Keratinocyte (primary cell): ENCODE data around the gene WNK2. TPM values are rescaled to one million over a fixed set of nuclear protein-coding genes. Genes with fewer than 3 reads are reported as not detected.

Source experiments
- DNase-seq: peaks from one replicate; pipeline ENCODE4 v3.0.0-alpha.2; 2011; ENCODE audit warnings: low read depth, missing footprints, low spot score
- FAIRE-seq: peaks from 2 replicates; lab custom pipeline; 2011; peaks lifted over from hg19 to GRCh38; lab: Jason Lieb, UNC
- H2AFZ ChIP-seq: 2 replicates; pipeline ENCODE4 v1.6.0; 2012; ENCODE audit warnings: low read length, control low read depth, inconsistent platforms; ENCODE audit not compliant: control insufficient read depth
- H3K27ac ChIP-seq: 2 replicates; pipeline ENCODE4 v1.5.1; 2011; ENCODE audit warnings: low read length; ENCODE audit not compliant: control insufficient read depth, insufficient read depth
- H3K27me3 ChIP-seq: 3 replicates; pipeline ENCODE4 v1.6.0; 2011; ENCODE audit warnings: low read length; ENCODE audit not compliant: control insufficient read depth, insufficient read depth; ENCODE audit errors: extremely low read depth
- H3K36me3 ChIP-seq, 2 experiments: 2 replicates in 1 of 2; 3 replicates in 1 of 2; pipeline ENCODE4 v1.5.1; 2011; ENCODE audit warnings: low read length in 2 of 2, mild to moderate bottlenecking in 1 of 2; ENCODE audit not compliant: control insufficient read depth in 2 of 2, insufficient read depth in 2 of 2; ENCODE audit errors: extremely low read depth in 1 of 2
- H3K4me1 ChIP-seq: 3 replicates; pipeline ENCODE4 v1.5.1; 2011; ENCODE audit warnings: low read length; ENCODE audit not compliant: control insufficient read depth, insufficient read depth; ENCODE audit errors: extremely low read depth
- H3K4me2 ChIP-seq: 3 replicates; pipeline ENCODE4 v1.6.0; 2011; ENCODE audit warnings: low read depth, low read length; ENCODE audit not compliant: control insufficient read depth, insufficient read depth; ENCODE audit errors: extremely low read depth
- H3K4me3 ChIP-seq, 3 experiments: fragments of 200-600 bp in 1 of 3; sonication (generic) in 1 of 3; 2 replicates in 2 of 3; 3 replicates in 1 of 3; pipeline ENCODE4 v1.5.1; 2011 to 2016; ENCODE audit warnings: low read length in 3 of 3, mild to moderate bottlenecking in 3 of 3, control low read depth in 2 of 3, inconsistent platforms in 1 of 3, low read depth in 1 of 3, mixed read lengths in 1 of 3, mixed run types in 1 of 3, moderate library complexity in 1 of 3; ENCODE audit not compliant: control insufficient read depth in 2 of 3, insufficient read depth in 2 of 3; ENCODE audit errors: extremely low read depth in 1 of 3
- H3K79me2 ChIP-seq: 2 replicates; pipeline ENCODE4 v1.6.0; 2012; ENCODE audit warnings: low read length; ENCODE audit not compliant: control insufficient read depth, insufficient read depth
- H3K9ac ChIP-seq: 3 replicates; pipeline ENCODE4 v1.6.0; 2011; ENCODE audit warnings: low read length; ENCODE audit not compliant: control insufficient read depth, insufficient read depth; ENCODE audit errors: extremely low read depth
- H3K9me1 ChIP-seq: 3 replicates; pipeline ENCODE4 v1.6.0; 2011; ENCODE audit warnings: low read length; ENCODE audit not compliant: control insufficient read depth, insufficient read depth; ENCODE audit errors: extremely low read depth
- H3K9me3 ChIP-seq: 2 replicates; pipeline ENCODE4 v1.5.1; 2012; ENCODE audit warnings: low read depth, low read length; ENCODE audit not compliant: control insufficient read depth
- H4K20me1 ChIP-seq: 3 replicates; pipeline ENCODE4 v1.6.0; 2011; ENCODE audit warnings: low read length; ENCODE audit not compliant: control insufficient read depth, insufficient read depth; ENCODE audit errors: extremely low read depth
- CTCF ChIP-seq, 3 experiments: IDR thresholded peaks in 1 of 3; conservative IDR thresholded peaks in 1 of 3; optimal IDR thresholded peaks in 1 of 3; 2 replicates in 2 of 3; 3 replicates in 1 of 3; pipeline versions ENCODE3 to v1.5.1; 2011; ENCODE audit warnings: low read length in 3 of 3, mild to moderate bottlenecking in 3 of 3, moderate library complexity in 2 of 3, control low read depth in 1 of 3, inconsistent platforms in 1 of 3; ENCODE audit not compliant: insufficient read depth in 2 of 3; ENCODE audit errors: extremely low read depth in 1 of 3
- EZH2 ChIP-seq: IDR thresholded peaks from one replicate; pipeline ENCODE4 v1.6.1; 2012; ENCODE audit warnings: inconsistent platforms, mild to moderate bottlenecking, low read length, moderate library complexity
- dilution Hi-C: fragments of 300-500 bp; cut with MboI; formaldehyde crosslinking; loops from one replicate; pipeline ENCODE4 v1.7.0; 2020; ENCODE audit warnings: low sequenced_read_pairs; ENCODE audit not compliant: extremely low pct_ligation_motif_present
- polyA plus RNA-seq, 5 experiments: library from polyadenylated mRNA; depleted of rRNA in 3 of 5; stranded (reverse) in 3 of 5; stranded (forward) in 1 of 5; unstranded in 1 of 5; fragments of >200 nt; gene quantifications; 1 replicate in 1 of 5; 2 replicates in 3 of 5; 3 replicates in 1 of 5; pipeline versions ENCODE4 v1.2.1 to v1.2.3, GENCODE V29; 2011 to 2012; ENCODE audit warnings: missing spikeins in 2 of 5, low read depth in 1 of 5, low replicate concordance in 1 of 5

WNK2 gene
- polyA plus RNA-seq, 1 donor (not counting 4 experiments of a cell fraction or from before 2014, with no cell fraction given), result not detected

- Histone ChIP-seq H3K36me3 (no peaks in the 10 kb centered on the region), H3K27ac (no peak overlapping the region), H2AFZ (no peak overlapping the region), H3K27me3 (no peaks in the 10 kb centered on the region), H3K79me2 (no peaks in the 10 kb centered on the region), H3K4me1 (no peaks in the 10 kb centered on the region), H4K20me1 (no peaks in the 10 kb centered on the region), H3K9me3 (no peaks in the 10 kb centered on the region), H3K4me2 (no peak overlapping the region), H3K9me1 (no peaks in the 10 kb centered on the region), H3K4me3 (no peak overlapping the region), H3K9ac (no peak overlapping the region)
- FAIRE-seq (no peak), DNase-seq (no peak)
- TF ChIP-seq EZH2 (no peak), CTCF (optimal IDR thresholded peaks at IDR 0.05 in 1 of 3, IDR thresholded peaks at IDR 0.05 in 1 of 3, conservative IDR thresholded peaks at IDR 0.05 in 1 of 3; ENCODE audit: extremely low read depth in 1 of 3, insufficient read depth in 2 of 3, low read length in 3 of 3) (no peak)
- dilution Hi-C loops, result no loop called here
These were observed 22.0 kb upstream of the WNK2 start for GRCh38 chr9:93161786-93162562.

- Histone ChIP-seq H3K9me1 (no peaks in the 10 kb centered on the region), H3K9me3 (no peaks in the 10 kb centered on the region), H3K9ac (no peak overlapping the region), H4K20me1 (no peaks in the 10 kb centered on the region), H3K27ac (no peak overlapping the region), H3K79me2 (no peaks in the 10 kb centered on the region), H3K27me3 (no peaks in the 10 kb centered on the region), H2AFZ (no peak overlapping the region), H3K4me1 (no peaks in the 10 kb centered on the region), H3K4me3 (no peak overlapping the region), H3K36me3 (no peaks in the 10 kb centered on the region), H3K4me2 (no peak overlapping the region)
- dilution Hi-C loops, result no loop called here
- FAIRE-seq, result no peak
- DNase-seq, result no peak
- TF ChIP-seq CTCF (optimal IDR thresholded peaks at IDR 0.05 in 1 of 3, IDR thresholded peaks at IDR 0.05 in 1 of 3, conservative IDR thresholded peaks at IDR 0.05 in 1 of 3; ENCODE audit: extremely low read depth in 1 of 3, insufficient read depth in 2 of 3, low read length in 3 of 3), result no peak
- no peak for TF ChIP-seq EZH2
These were observed 19.9 kb upstream of the WNK2 start for GRCh38 chr9:93164085-93164484.
